HFF-Myc (cell line): ENCODE data around the gene RRP12.

Experiments
- DNase-seq: peaks from one replicate; pipeline ENCODE4 v3.0.0-alpha.2; 2011; ENCODE audit warnings: low read depth; ENCODE audit errors: extremely low read depth
- H3K4me3 ChIP-seq: replicated peaks from 2 replicates; pipeline ENCODE4 v1.5.1; 2011; ENCODE audit warnings: low read depth, mild to moderate bottlenecking, control low read depth, low read length
- CTCF ChIP-seq: IDR thresholded peaks from 2 replicates; pipeline ENCODE4 v1.5.1; 2012; ENCODE audit warnings: mild to moderate bottlenecking, low read depth, low read length, control low read depth; ENCODE audit errors: missing control alignments

RRP12 gene

GRCh38 chr10:97362310-97363033 is 38.7 kb downstream of the RRP12 start:
- no peak for TF ChIP-seq CTCF
- no peak for DNase-seq
- H3K4me3 ChIP-seq = no peak overlapping the region

GRCh38 chr10:97361537-97361901 is 39.6 kb downstream of the RRP12 start:
- TF ChIP-seq CTCF = no peak
- no peak for DNase-seq
- no peak overlapping the region for H3K4me3 ChIP-seq

GRCh38 chr10:97360705-97361536 is 40.2 kb downstream of the RRP12 start:
- DNase-seq = no peak
- TF ChIP-seq CTCF = no peak
- H3K4me3 ChIP-seq = no peak overlapping the region

- no peak for TF ChIP-seq CTCF
- DNase-seq = no peak
- no peak overlapping the region for H3K4me3 ChIP-seq
Measured at GRCh38 chr10:97358781-97359180, 42.4 kb downstream of the RRP12 start.

GRCh38 chr10:97358349-97358748 is 42.8 kb downstream of the RRP12 start:
- no peak for TF ChIP-seq CTCF
- no peak overlapping the region for H3K4me3 ChIP-seq
- no peak for DNase-seq

GRCh38 chr10:97356918-97357317 is 44.2 kb downstream of the RRP12 start:
- no peak for TF ChIP-seq CTCF
- H3K4me3 ChIP-seq = no peak overlapping the region
- no peak for DNase-seq
